Endothelial cell of umbilical vein (primary cell): ENCODE data around the gene ZNF839. TPM values are rescaled to one million over a fixed set of nuclear protein-coding genes. Genes with fewer than 3 reads are reported as not detected.
A peak's percentile ranks its signal among the peaks of the same experiment; 100 is the strongest.

Experiments
- BruUV-seq: library from RNA; stranded (reverse); fragments of 400-500 nt; replicated peaks from 2 replicates; lab custom pipeline; 2021; lab: Mats Ljungman, UMichigan
- CTCF ChIA-PET: fragments of 300-600, 350-600 bp; sonication (Branson Sonifier 250); formaldehyde crosslinking; loops from one replicate; lab custom pipeline; 2021; ENCODE audit warnings: antibody characterized with exemption, inconsistent platforms; lab: Charles Lee
- POLR2A ChIA-PET: fragments of 300-600, 350-600 bp; sonication (Branson Sonifier 250); formaldehyde crosslinking; loops from one replicate; lab custom pipeline; 2021; ENCODE audit warnings: antibody characterized with exemption, inconsistent platforms; lab: Charles Lee
- DNase-seq: peaks from one replicate; pipeline ENCODE4 v3.0.0-alpha.2; 2011; ENCODE audit warnings: low read depth, low spot score
- FAIRE-seq: peaks from 2 replicates; lab custom pipeline; 2011; peaks lifted over from hg19 to GRCh38; lab: Jason Lieb, UNC
- H2AFZ ChIP-seq: 2 replicates; pipeline ENCODE4 v1.6.0; 2012; ENCODE audit warnings: low read depth, low read length, control low read depth, inconsistent platforms
- H3K27ac ChIP-seq: 2 replicates; pipeline ENCODE4 v1.5.1; 2011; ENCODE audit warnings: low read depth, mild to moderate bottlenecking, control low read depth, low read length, moderate library complexity; ENCODE audit not compliant: insufficient read depth
- H3K27me3 ChIP-seq, 2 experiments: 2 replicates each; pipeline versions ENCODE4 v1.6.0 to v1.6.1; 2011; ENCODE audit warnings: low read length in 2 of 2, mixed read lengths in 1 of 2; ENCODE audit not compliant: control insufficient read depth in 2 of 2, insufficient read depth in 2 of 2
- H3K36me3 ChIP-seq, 2 experiments: 2 replicates in 1 of 2; 3 replicates in 1 of 2; pipeline ENCODE4 v1.5.1; 2011; ENCODE audit warnings: low read length in 2 of 2, mild to moderate bottlenecking in 1 of 2, moderate library complexity in 1 of 2; ENCODE audit not compliant: control insufficient read depth in 2 of 2, insufficient read depth in 2 of 2; ENCODE audit errors: extremely low read depth in 1 of 2
- H3K4me1 ChIP-seq: 3 replicates; pipeline ENCODE4 v1.5.1; 2011; ENCODE audit warnings: mild to moderate bottlenecking, low read length; ENCODE audit not compliant: control insufficient read depth, insufficient read depth; ENCODE audit errors: extremely low read depth
- H3K4me2 ChIP-seq: 2 replicates; pipeline ENCODE4 v1.6.1; 2011; ENCODE audit warnings: low read length, control low read depth, mixed read lengths; ENCODE audit not compliant: insufficient read depth
- H3K4me3 ChIP-seq, 3 experiments: fragments of 200-600 bp in 1 of 3; sonication (generic), shearing (Covaris generic) in 1 of 3; replicated peaks in 1 of 3; 2 replicates each; pipeline ENCODE4 v1.5.1; 2011 to 2016; ENCODE audit warnings: control low read depth in 3 of 3, low read length in 3 of 3, mild to moderate bottlenecking in 2 of 3, inconsistent platforms in 1 of 3, low read depth in 1 of 3, moderate library complexity in 1 of 3; ENCODE audit not compliant: insufficient read depth in 1 of 3
- H3K79me2 ChIP-seq: 2 replicates; pipeline ENCODE4 v1.6.0; 2012; ENCODE audit warnings: low read length, inconsistent platforms; ENCODE audit not compliant: control insufficient read depth, insufficient read depth
- H3K9ac ChIP-seq: replicated peaks from 2 replicates; pipeline ENCODE3; 2011; ENCODE audit warnings: low read length, control low read depth; ENCODE audit not compliant: insufficient read depth; ENCODE audit errors: extremely low read depth
- H3K9me1 ChIP-seq: replicated peaks from 3 replicates; pipeline ENCODE4 v1.6.0; 2011; ENCODE audit warnings: mild to moderate bottlenecking, low read length; ENCODE audit not compliant: control insufficient read depth, insufficient read depth; ENCODE audit errors: extremely low read depth
- H3K9me3 ChIP-seq: replicated peaks from 2 replicates; pipeline ENCODE4 v1.5.1; 2012; ENCODE audit warnings: low read length, inconsistent platforms; ENCODE audit not compliant: control insufficient read depth, insufficient read depth
- H4K20me1 ChIP-seq: replicated peaks from 2 replicates; pipeline ENCODE3; 2011; ENCODE audit warnings: mild to moderate bottlenecking, low read length; ENCODE audit not compliant: control insufficient read depth, insufficient read depth; ENCODE audit errors: extremely low read depth
- CTCF ChIP-seq, 2 donors: IDR thresholded peaks; 1 replicate in 1 of 2; 2 replicates in 1 of 2; pipeline ENCODE4 v1.5.1; 2011; ENCODE audit warnings: low read length in 2 of 2, mild to moderate bottlenecking in 2 of 2, moderate library complexity in 2 of 2, control low read depth in 1 of 2, inconsistent platforms in 1 of 2, low read depth in 1 of 2; ENCODE audit not compliant: insufficient read depth in 1 of 2; ENCODE audit errors: extremely low read depth in 1 of 2
- EZH2 ChIP-seq: IDR thresholded peaks from 2 replicates; pipeline ENCODE4 v1.6.1; 2012; ENCODE audit warnings: borderline replicate concordance, low read depth, mild to moderate bottlenecking, moderate library complexity, low read length, inconsistent platforms; ENCODE audit not compliant: severe bottlenecking
- FOS ChIP-seq: IDR thresholded peaks from 2 replicates; pipeline ENCODE4 v1.6.1; 2011; ENCODE audit warnings: mild to moderate bottlenecking, low read length, moderate library complexity, borderline replicate concordance; ENCODE audit not compliant: insufficient read depth
- GATA2 ChIP-seq: IDR thresholded peaks from 2 replicates; pipeline ENCODE4 v1.7.0; 2011; ENCODE audit warnings: low read depth, mild to moderate bottlenecking, moderate library complexity, mixed read lengths, low read length; ENCODE audit not compliant: insufficient read length, insufficient read depth
- JUN ChIP-seq: IDR thresholded peaks from 2 replicates; pipeline ENCODE4 v1.6.1; 2011; ENCODE audit warnings: borderline replicate concordance, low read depth; ENCODE audit not compliant: insufficient read length, insufficient read depth
- MAX ChIP-seq: IDR thresholded peaks from 2 replicates; pipeline ENCODE4 v1.6.1; 2011; ENCODE audit not compliant: insufficient read depth, insufficient read length
- MYC ChIP-seq: IDR thresholded peaks from one replicate; pipeline ENCODE4 v1.6.1; 2011; ENCODE audit warnings: mild to moderate bottlenecking, low read depth, low read length
- POLR2A ChIP-seq: IDR thresholded peaks from 2 replicates; pipeline ENCODE4 v1.6.1; 2012; ENCODE audit warnings: low read depth, mild to moderate bottlenecking, control low read depth, low read length
- POLR2AphosphoS5 ChIP-seq: IDR thresholded peaks from 2 replicates; pipeline ENCODE4 v1.6.1; 2012; ENCODE audit warnings: low read depth, mild to moderate bottlenecking, control low read depth, low read length, moderate library complexity; ENCODE audit not compliant: insufficient read depth
- dilution Hi-C: fragments of 300-500 bp; cut with MboI; formaldehyde crosslinking; loops from one replicate; pipeline ENCODE4 v1.15.0; 2019; ENCODE audit warnings: low sequenced_read_pairs; ENCODE audit not compliant: extremely low pct_ligation_motif_present
- intact Hi-C: fragments of 100-400 bp; cut with micrococcal nuclease; formaldehyde crosslinking; loops from one replicate; pipeline ENCODE4 v1.10.0; 2022
- polyA plus RNA-seq, 4 experiments: library from polyadenylated mRNA; depleted of rRNA in 3 of 4; stranded (reverse) in 3 of 4; unstranded in 1 of 4; fragments of >200 nt; gene quantifications; 2 replicates each; pipeline versions ENCODE4 v1.2.1 to v1.2.3, GENCODE V29; 2011 to 2012; ENCODE audit warnings: missing spikeins in 1 of 4
- total RNA-seq: library from RNA; stranded (reverse); gene quantifications from 2 replicates; pipeline ENCODE4 v1.2.3, GENCODE V29; 2021

The ZNF839 gene
- total and polyA plus RNA-seq, 2 donors (not counting 3 experiments of a cell fraction or from before 2014, with no cell fraction given), result 9.8 to 12.5 TPM

- ChIA-PET POLR2A (no interaction called here), CTCF (interaction anchor here (1.1 to 1.7 kb wide), 3 partner anchors 10 to 19 kb away, joined by 4 to 6 read pairs (median 5); partner anchors contain the start of gene MOK)
- Histone ChIP-seq H3K27me3 (no peaks in the 10 kb centered on the region), H3K9me3 (no peaks in the 10 kb centered on the region), H3K79me2 (no peaks in the 10 kb centered on the region), H3K27ac (no peak overlapping the region), H3K9me1 (no peaks in the 10 kb centered on the region), H4K20me1 (no peaks in the 10 kb centered on the region), H3K4me1 (peaks cover 3% of the 10 kb centered on the region), H3K4me3 (no peak overlapping the region), H3K9ac (no peak overlapping the region), H3K36me3 (no peaks in the 10 kb centered on the region), H2AFZ (no peak overlapping the region), H3K4me2 (no peak overlapping the region)
- no TSS peak for BruUV-seq
- FAIRE-seq (peak; percentile 28), DNase-seq (no peak)
- intact Hi-C loops, result no loop called here
- no peak for TF ChIP-seq POLR2A
- TF ChIP-seq POLR2AphosphoS5, result no peak
- TF ChIP-seq JUN, result no peak
- TF ChIP-seq MYC, result no peak
- no peak for TF ChIP-seq MAX
- TF ChIP-seq EZH2, result no peak
- no peak for TF ChIP-seq GATA2
- TF ChIP-seq FOS, result no peak
- no peak for TF ChIP-seq CTCF (IDR thresholded peaks at IDR 0.05; ENCODE audit: extremely low read depth in 1 of 2, insufficient read depth in 1 of 2, low read depth in 1 of 2, low read length in 2 of 2)
- dilution Hi-C loops, result no loop called here
Measured at GRCh38 chr14:102295270-102295669, 24.3 kb upstream of the ZNF839 start.
